Placental epithelial cell (primary cell): Measurements from ENCODE around the gene ZNF621. TPM values are rescaled to one million over a fixed set of nuclear protein-coding genes. Genes with fewer than 3 reads are reported as not detected.

Experiments
- small RNA-seq: library from RNA; depleted of rRNA; stranded (forward); fragments of <200 nt; gene quantifications from one replicate; pipeline ENCODE3, GENCODE V24; 2012
- total RNA-seq: library from RNA; depleted of rRNA; stranded (reverse); fragments of >200 nt; gene quantifications from 2 replicates; pipeline ENCODE4 v1.2.3, GENCODE V29; 2012

ZNF621 gene
- 14.2 and 14.9 TPM in 2 replicates for total RNA-seq

DNA sequence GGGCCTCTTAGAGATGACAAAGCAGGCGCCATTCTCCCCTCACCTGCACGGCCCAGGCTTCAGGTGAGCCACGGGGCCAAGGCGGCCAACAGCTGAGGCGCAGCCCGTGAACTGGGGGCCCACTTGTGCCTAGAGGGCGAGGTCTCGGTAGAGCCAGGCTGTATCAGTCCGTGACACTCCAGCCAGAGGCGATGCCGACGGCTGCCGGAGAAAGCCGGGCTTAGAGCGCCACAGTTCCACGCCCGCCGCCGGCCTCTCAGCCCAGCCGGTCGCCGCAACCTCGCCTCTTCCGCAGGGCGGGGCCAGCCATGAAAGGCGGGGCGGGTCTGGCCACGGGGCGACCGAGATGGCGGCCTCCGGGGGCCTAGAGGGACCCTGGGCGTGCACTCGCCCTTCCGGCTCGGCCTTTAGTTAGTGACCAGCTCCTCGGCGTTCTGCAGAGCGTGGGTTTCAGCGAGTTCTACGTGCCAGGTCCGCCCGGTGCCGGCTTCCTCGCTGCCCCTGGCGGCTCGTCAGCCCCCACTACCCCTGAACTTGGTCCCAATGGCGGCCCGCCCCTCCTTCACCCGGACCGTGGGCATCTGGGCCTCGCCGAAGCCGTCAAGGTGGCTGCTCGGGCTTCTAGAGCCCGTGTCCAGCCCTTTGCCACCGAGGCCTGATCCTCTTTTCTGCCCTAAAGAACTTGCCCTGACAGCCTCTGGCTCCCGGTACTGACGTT, at the start of gene ZNF621:
Gene ZNF621, plus strand, starts transcription at position 393 of the 718 bp plus-strand sequence. CDS start 881 bp downstream, outside the sequence.

GRCh38 chr3:40476478-40477470, 48.0 kb upstream of the ZNF621 start, which contains the start of gene ZNF619:
Gene ZNF619, plus strand, starts transcription at chr3:40477122. Its CDS starts 858 bp downstream, at chr3:40477980.

GRCh38 chr3:40505599-40506462, 18.9 kb upstream of the ZNF621 start, which contains the start of gene ZNF620:
Gene ZNF620, plus strand, starts transcription at chr3:40506039. Its CDS starts 314 bp downstream, at chr3:40506353.

Small RNA genes within 50 kb of the gene (small RNA-seq; reads per million reads assigned to genes)
- not detected for gene RNU5B-2P

Other genes starting within 250 kb of the ZNF621 start
- 15.7 and 20.8 TPM in 2 replicates for gene EIF1B, start 215.3 kb upstream of the ZNF621 start, total RNA-seq
- gene ENTPD3, start 137.8 kb upstream of the ZNF621 start, total RNA-seq = 0.22 TPM in 1 of 2 replicates, not detected in the other
- 210 and 221 TPM in 2 replicates for gene RPL14, start 67.6 kb upstream of the ZNF621 start, total RNA-seq
- 3.5 and 5.5 TPM in 2 replicates for gene ZNF619, start 47.8 kb upstream of the ZNF621 start, total RNA-seq
- 0.79 and 0.87 TPM in 2 replicates for gene ZNF620, start 18.9 kb upstream of the ZNF621 start, total RNA-seq